A549 (cell line): ENCODE results near the gene RARB. TPM values are rescaled to one million over a fixed set of nuclear protein-coding genes. Genes with fewer than 3 reads are reported as not detected.

Experiments
- ATAC-seq, 2 experiments: fragments of 200-7000 bp in 1 of 2; fragments of >200 bp in 1 of 2; cut with Nextera tagmentation in 1 of 2; cut with Tn5 transposase in 1 of 2; 3 replicates each; pipeline versions ENCODE4 v1.8.0 to v1.9.1; 2018 to 2020; ENCODE audit warnings: mild to moderate bottlenecking in 1 of 2, moderate library complexity in 1 of 2
- CTCF ChIA-PET: fragments of 300-600 bp; sonication (Branson Sonifier 250); formaldehyde crosslinking; extraction: SDS; loops from one replicate; lab custom pipeline; 2021; ENCODE audit warnings: antibody characterized with exemption, inconsistent platforms; lab: Yijun Ruan, JAX
- POLR2A ChIA-PET: fragments of 350-600 bp; formaldehyde crosslinking; extraction: SDS; loops from one replicate; lab custom pipeline; 2021; ENCODE audit warnings: antibody characterized with exemption, inconsistent platforms; lab: Yijun Ruan, JAX
- DNase-seq, 2 experiments: peaks; one replicate each; pipeline versions ENCODE4 v3.0.0 to v3.0.0-alpha.2; 2011 to 2016; ENCODE audit warnings: low read depth in 1 of 2, low spot score in 1 of 2
- FAIRE-seq: peaks from 2 replicates; lab custom pipeline; 2011; peaks lifted over from hg19 to GRCh38; lab: Jason Lieb, UNC
- H3K27ac ChIP-seq, 2 experiments: fragments of >200 bp; sonication (Bioruptor Twin); formaldehyde crosslinking; 3 replicates each; pipeline ENCODE4 v1.5.1; 2016 to 2017
- H3K4me1 ChIP-seq: fragments of >200 bp; sonication (Bioruptor Twin); formaldehyde crosslinking; 3 replicates; pipeline ENCODE4 v1.6.1; 2016
- H3K4me2 ChIP-seq: fragments of >200 bp; sonication (Bioruptor Twin); formaldehyde crosslinking; 3 replicates; pipeline ENCODE4 v1.6.1; 2016
- H3K4me3 ChIP-seq: fragments of >200 bp; sonication (Bioruptor Twin); formaldehyde crosslinking; 3 replicates; pipeline ENCODE4 v1.5.1; 2016
- H3K9me3 ChIP-seq: fragments of >200 bp; sonication (Bioruptor Twin); formaldehyde crosslinking; 3 replicates; pipeline ENCODE4 v1.6.1; 2016
- CBX2 ChIP-seq: fragments of 200-600 bp; sonication (generic); IDR thresholded peaks from 2 replicates; pipeline ENCODE4 v1.6.1; 2016; ENCODE audit warnings: low read depth, mild to moderate bottlenecking, borderline replicate concordance
- CEBPB ChIP-seq, 2 experiments: fragments of >200 bp in 1 of 2; sonication (Bioruptor Twin) in 1 of 2; formaldehyde crosslinking in 1 of 2; IDR thresholded peaks; 2 replicates each; pipeline ENCODE4 v1.6.1; 2012 to 2016
- CHD2 ChIP-seq: fragments of 150-350 bp; IDR thresholded peaks from 2 replicates; pipeline ENCODE4 v1.6.1; 2014; ENCODE audit warnings: low read length; ENCODE audit not compliant: partially characterized antibody
- EHF ChIP-seq: fragments of 250-450 bp; sonication (Bioruptor Pico); IDR thresholded peaks from 2 replicates; pipeline ENCODE4 v1.5.0; 2020; ENCODE audit warnings: mild to moderate bottlenecking
- EHMT2 ChIP-seq: fragments of 200-600 bp; sonication (generic); IDR thresholded peaks from 2 replicates; pipeline ENCODE4 v1.6.1; 2016; ENCODE audit warnings: antibody characterized with exemption, low read depth, mild to moderate bottlenecking, moderate library complexity
- ESRRA ChIP-seq: fragments of 150-350 bp; IDR thresholded peaks from 2 replicates; pipeline ENCODE4 v1.6.1; 2014; ENCODE audit warnings: mild to moderate bottlenecking, low read length, borderline replicate concordance
- FOSL2 ChIP-seq, 2 experiments: fragments of 450-650 bp in 1 of 2; fragments of >200 bp in 1 of 2; sonication (Bioruptor Twin) in 1 of 2; formaldehyde crosslinking; IDR thresholded peaks; 2 replicates each; pipeline versions ENCODE4 v1.5.0 to v1.6.1; 2016 to 2020; ENCODE audit warnings: mild to moderate bottlenecking in 1 of 2, moderate library complexity in 1 of 2
- FOXS1 ChIP-seq: fragments of 250-450 bp; sonication (Bioruptor Pico); IDR thresholded peaks from 2 replicates; pipeline ENCODE4 v1.5.0; 2020; ENCODE audit warnings: mild to moderate bottlenecking, moderate library complexity
- HEYL ChIP-seq: fragments of 250-450 bp; sonication (Bioruptor Pico); IDR thresholded peaks from 2 replicates; pipeline ENCODE4 v1.8.0; 2021; ENCODE audit warnings: mild to moderate bottlenecking, moderate library complexity
- HOXA7 ChIP-seq: fragments of 250-450 bp; sonication (Bioruptor Pico); IDR thresholded peaks from 2 replicates; pipeline ENCODE4 v1.5.0; 2020; ENCODE audit warnings: mild to moderate bottlenecking, moderate library complexity
- HOXB5 ChIP-seq: fragments of 250-450 bp; sonication (Bioruptor Pico); IDR thresholded peaks from 2 replicates; pipeline ENCODE4 v1.5.0; 2020; ENCODE audit warnings: mild to moderate bottlenecking, moderate library complexity
- JUNB ChIP-seq: fragments of >200 bp; sonication (Bioruptor Twin); formaldehyde crosslinking; IDR thresholded peaks from 2 replicates; pipeline ENCODE4 v1.6.1; 2016
- KDM1A ChIP-seq: fragments of 200-600 bp; sonication (generic); IDR thresholded peaks from 2 replicates; pipeline ENCODE4 v1.6.1; 2016; ENCODE audit warnings: low read depth, mild to moderate bottlenecking
- KDM5A ChIP-seq: fragments of 200-600 bp; sonication (generic); IDR thresholded peaks from 2 replicates; pipeline ENCODE4 v1.6.1; 2016; ENCODE audit warnings: antibody characterized with exemption, mild to moderate bottlenecking
- MAZ ChIP-seq: fragments of 150-350 bp; IDR thresholded peaks from 2 replicates; pipeline ENCODE4 v1.6.1; 2014; ENCODE audit warnings: antibody characterized with exemption, low read depth, low read length, borderline replicate concordance
- MYC ChIP-seq: IDR thresholded peaks from 2 replicates; pipeline ENCODE4 v1.6.1; 2012; ENCODE audit warnings: mild to moderate bottlenecking, inconsistent platforms, low read length, improper control_type of control experiment, borderline replicate concordance
- NFE2L2 ChIP-seq: fragments of 150-350 bp; conservative IDR thresholded peaks from 2 replicates; pipeline ENCODE4 v1.6.1; 2014; ENCODE audit warnings: low read length
- NPAS2 ChIP-seq: fragments of 250-450 bp; sonication (Bioruptor Pico); IDR thresholded peaks from 2 replicates; pipeline ENCODE4 v1.8.0; 2022; ENCODE audit warnings: mild to moderate bottlenecking, moderate library complexity, borderline replicate concordance
- RCOR1 ChIP-seq: fragments of 150-350 bp; IDR thresholded peaks from 2 replicates; pipeline ENCODE4 v1.6.1; 2014; ENCODE audit warnings: antibody characterized with exemption, low read length, low read depth
- RFX5 ChIP-seq: fragments of 450-650 bp; IDR thresholded peaks from 2 replicates; pipeline ENCODE4 v1.7.1; 2014; ENCODE audit warnings: antibody characterized with exemption, mild to moderate bottlenecking, moderate library complexity
- RNF2 ChIP-seq: fragments of 200-600 bp; sonication (generic); IDR thresholded peaks from 2 replicates; pipeline ENCODE4 v1.6.1; 2016; ENCODE audit warnings: low read depth, mild to moderate bottlenecking, antibody characterized with exemption, moderate library complexity, borderline replicate concordance
- SMC3 ChIP-seq: fragments of >200 bp; sonication (Bioruptor Twin); formaldehyde crosslinking; IDR thresholded peaks from 3 replicates; pipeline ENCODE4 v1.6.1; 2018; ENCODE audit warnings: inconsistent platforms
- TFCP2L1 ChIP-seq: fragments of 250-450 bp; sonication (Bioruptor Pico); IDR thresholded peaks from 2 replicates; pipeline ENCODE4 v1.5.0; 2021; ENCODE audit warnings: mild to moderate bottlenecking
- TP53 ChIP-seq: fragments of 250-450 bp; sonication (Bioruptor Pico); IDR thresholded peaks from 2 replicates; pipeline ENCODE4 v1.5.0; 2021; ENCODE audit warnings: mild to moderate bottlenecking, moderate library complexity
- ZC3H11A ChIP-seq: fragments of 450-650 bp; IDR thresholded peaks from 2 replicates; pipeline ENCODE4 v1.6.1; 2014; ENCODE audit warnings: antibody characterized with exemption, mild to moderate bottlenecking
- ZFP36 ChIP-seq: fragments of 450-650 bp; IDR thresholded peaks from 2 replicates; pipeline ENCODE4 v1.6.1; 2014; ENCODE audit warnings: borderline replicate concordance; ENCODE audit not compliant: partially characterized antibody
- ZNF302 ChIP-seq: fragments of 250-450 bp; sonication (Bioruptor Pico); IDR thresholded peaks from 2 replicates; pipeline ENCODE4 v1.9.0; 2021; ENCODE audit warnings: inconsistent platforms, mild to moderate bottlenecking, moderate library complexity
- WGBS: methylation state at CpG from one replicate; pipeline ENCODE4 v1.1.6; 2017; ENCODE audit errors: missing lambda C conversion rate; 5-methylcytosine and 5-hydroxymethylcytosine counted together
- polyA plus RNA-seq, 4 experiments: library from polyadenylated mRNA; depleted of rRNA in 3 of 4; stranded (reverse); fragments of >200 nt; fragmentation: RNase III in 1 of 4; extraction: RNeasy Plus Mini Kit Qiagen cat#74134 plus additional on column Dnase treatment in 1 of 4; gene quantifications; 2 replicates in 3 of 4; 3 replicates in 1 of 4; pipeline ENCODE4 v1.2.3, GENCODE V29; 2011 to 2017
- TF ChIP-seq, protein P1 (sequence below): fragments of 250-450 bp; sonication (Bioruptor Pico); IDR thresholded peaks from 2 replicates; pipeline ENCODE4 v1.5.0; 2020; ENCODE audit warnings: low read depth, mild to moderate bottlenecking, moderate library complexity
- TF ChIP-seq, protein P2 (sequence below): fragments of >200 bp; sonication (Bioruptor Twin); formaldehyde crosslinking; IDR thresholded peaks from 3 replicates; pipeline ENCODE4 v1.6.1; 2016
- TF ChIP-seq, protein P3 (sequence below): fragments of 150-350 bp; IDR thresholded peaks from 2 replicates; pipeline ENCODE4 v1.6.1; 2014; ENCODE audit warnings: low read depth, mild to moderate bottlenecking, low read length
- TF ChIP-seq, protein P4 (sequence below): IDR thresholded peaks from 2 replicates; pipeline ENCODE4 v1.6.1; 2012
- TF ChIP-seq, protein P5 (sequence below): IDR thresholded peaks from 2 replicates; pipeline ENCODE4 v1.6.1; 2012
- TF ChIP-seq, protein P6 (sequence below): fragments of 450-650 bp; IDR thresholded peaks from 2 replicates; pipeline ENCODE4 v1.6.1; 2014; ENCODE audit warnings: antibody characterized with exemption

Gene RARB
- polyA plus RNA-seq, 2 of the 4 experiments (the other 2 are of a cell fraction) = 24.5 to 30.8 TPM

DNA sequence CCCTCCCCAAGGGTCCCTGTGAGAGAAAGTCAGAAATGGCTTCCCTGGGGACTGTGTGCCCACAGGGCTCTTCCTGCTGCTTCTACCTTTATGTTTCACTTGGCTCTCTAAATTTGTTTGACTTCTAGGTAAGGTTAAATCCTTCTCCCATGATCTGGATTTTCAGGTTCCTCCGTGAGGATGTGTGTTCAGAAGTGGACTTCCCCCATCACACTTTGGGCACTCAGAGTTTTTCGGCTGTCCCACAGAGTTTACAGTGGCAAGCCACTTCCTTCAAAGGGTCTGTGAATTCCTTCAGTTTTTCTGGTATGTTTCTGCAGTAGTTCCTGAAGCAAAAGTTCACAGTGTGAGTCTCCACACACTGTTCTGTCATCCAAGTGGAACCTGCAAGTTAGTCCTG is 30.9 kb upstream of the RARB start (continued):
- TF ChIP-seq FOSL2 (IDR thresholded peaks at IDR 0.05) = no peak
- TF ChIP-seq FOSL2 (CRISPR knock-in tag; IDR thresholded peaks at IDR 0.05) = no peak
- no peak for TF ChIP-seq JUNB
- TF ChIP-seq ZFP36 = no peak
- TF ChIP-seq MYC = no peak
- no peak for TF ChIP-seq CEBPB (IDR thresholded peaks at IDR 0.05)
- TF ChIP-seq NPAS2 (CRISPR knock-in tag) = no peak
- TF ChIP-seq CHD2 = no peak
- TF ChIP-seq FOXS1 (CRISPR knock-in tag) = no peak

DNA sequence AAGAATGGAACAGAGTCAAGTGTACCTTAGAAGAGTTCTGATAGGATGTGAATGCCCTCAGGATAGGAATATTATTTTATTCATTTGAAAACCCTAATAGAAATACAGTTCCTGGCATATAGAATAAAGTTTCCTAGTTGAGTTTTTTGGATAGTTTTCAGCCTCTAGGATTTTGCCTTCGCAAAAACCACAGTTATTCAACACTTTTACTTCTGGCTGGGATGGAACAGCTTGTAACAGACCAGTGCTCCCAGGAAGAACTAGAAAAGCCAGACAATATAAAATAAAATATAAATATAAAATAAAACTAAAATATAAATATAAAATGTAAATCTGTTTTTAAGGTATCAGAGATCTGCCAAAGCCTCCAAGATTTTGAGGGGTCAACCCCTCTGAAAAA is 27.5 kb upstream of the RARB start:
- H3K4me1 ChIP-seq = no peaks in the 10 kb centered on the region
- POLR2A ChIA-PET = no interaction called here
- no peak for DNase-seq
- FAIRE-seq = no peak
- H3K4me3 ChIP-seq = no peak overlapping the region
- 63% methylated on average over 1 of the region's 1 CpG for WGBS
- H3K27ac ChIP-seq = no peak overlapping the region
- no peaks in the 10 kb centered on the region for H3K9me3 ChIP-seq
- CTCF ChIA-PET = no interaction called here
- no peak overlapping the region for H3K4me2 ChIP-seq
- no peak for ATAC-seq
- TF ChIP-seq HEYL (CRISPR knock-in tag) (no peak), HOXA7 (no peak), RNF2 (no peak), ESRRA (no peak), TFCP2L1 (no peak), MAZ (no peak), EHMT2 (no peak), HOXB5 (CRISPR knock-in tag) (no peak), SMC3 (no peak), EHF (CRISPR knock-in tag) (no peak)
- TF ChIP-seq, protein P1, sequence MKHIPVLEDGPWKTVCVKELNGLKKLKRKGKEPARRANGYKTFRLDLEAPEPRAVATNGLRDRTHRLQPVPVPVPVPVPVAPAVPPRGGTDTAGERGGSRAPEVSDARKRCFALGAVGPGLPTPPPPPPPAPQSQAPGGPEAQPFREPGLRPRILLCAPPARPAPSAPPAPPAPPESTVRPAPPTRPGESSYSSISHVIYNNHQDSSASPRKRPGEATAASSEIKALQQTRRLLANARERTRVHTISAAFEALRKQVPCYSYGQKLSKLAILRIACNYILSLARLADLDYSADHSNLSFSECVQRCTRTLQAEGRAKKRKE (CRISPR knock-in tag) = no peak
- TF ChIP-seq, protein P2, sequence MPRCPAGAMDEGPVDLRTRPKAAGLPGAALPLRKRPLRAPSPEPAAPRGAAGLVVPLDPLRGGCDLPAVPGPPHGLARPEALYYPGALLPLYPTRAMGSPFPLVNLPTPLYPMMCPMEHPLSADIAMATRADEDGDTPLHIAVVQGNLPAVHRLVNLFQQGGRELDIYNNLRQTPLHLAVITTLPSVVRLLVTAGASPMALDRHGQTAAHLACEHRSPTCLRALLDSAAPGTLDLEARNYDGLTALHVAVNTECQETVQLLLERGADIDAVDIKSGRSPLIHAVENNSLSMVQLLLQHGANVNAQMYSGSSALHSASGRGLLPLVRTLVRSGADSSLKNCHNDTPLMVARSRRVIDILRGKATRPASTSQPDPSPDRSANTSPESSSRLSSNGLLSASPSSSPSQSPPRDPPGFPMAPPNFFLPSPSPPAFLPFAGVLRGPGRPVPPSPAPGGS = no peak

DNA sequence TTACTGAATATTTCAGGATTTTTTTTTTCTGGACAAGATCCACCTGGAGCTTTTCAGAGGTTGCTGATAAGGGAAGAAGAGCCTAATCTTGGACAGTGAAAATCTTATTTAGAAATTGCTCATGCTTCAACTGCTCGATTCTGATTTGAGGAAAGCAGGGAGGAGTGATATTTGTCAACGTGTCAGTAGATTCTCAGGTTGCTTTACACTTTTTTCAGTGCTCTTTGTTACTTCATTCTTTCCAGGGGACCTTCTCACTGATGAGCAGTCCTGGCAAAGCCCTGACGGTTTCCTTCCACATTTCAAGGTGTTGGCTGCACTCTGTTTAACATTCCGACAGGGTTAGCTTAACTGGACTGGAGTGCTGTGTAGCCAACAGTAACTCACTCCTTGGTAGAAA is 24.1 kb upstream of the RARB start:
- no peak overlapping the region for H3K4me2 ChIP-seq
- H3K9me3 ChIP-seq = no peaks in the 10 kb centered on the region
- H3K27ac ChIP-seq = no peak overlapping the region
- TF ChIP-seq HOXA7 = no peak
- TF ChIP-seq, protein P3, sequence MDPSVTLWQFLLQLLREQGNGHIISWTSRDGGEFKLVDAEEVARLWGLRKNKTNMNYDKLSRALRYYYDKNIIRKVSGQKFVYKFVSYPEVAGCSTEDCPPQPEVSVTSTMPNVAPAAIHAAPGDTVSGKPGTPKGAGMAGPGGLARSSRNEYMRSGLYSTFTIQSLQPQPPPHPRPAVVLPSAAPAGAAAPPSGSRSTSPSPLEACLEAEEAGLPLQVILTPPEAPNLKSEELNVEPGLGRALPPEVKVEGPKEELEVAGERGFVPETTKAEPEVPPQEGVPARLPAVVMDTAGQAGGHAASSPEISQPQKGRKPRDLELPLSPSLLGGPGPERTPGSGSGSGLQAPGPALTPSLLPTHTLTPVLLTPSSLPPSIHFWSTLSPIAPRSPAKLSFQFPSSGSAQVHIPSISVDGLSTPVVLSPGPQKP = no peak
- no peak for TF ChIP-seq CBX2
- TF ChIP-seq, protein P4, sequence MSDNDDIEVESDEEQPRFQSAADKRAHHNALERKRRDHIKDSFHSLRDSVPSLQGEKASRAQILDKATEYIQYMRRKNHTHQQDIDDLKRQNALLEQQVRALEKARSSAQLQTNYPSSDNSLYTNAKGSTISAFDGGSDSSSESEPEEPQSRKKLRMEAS = no peak
- no peak for TF ChIP-seq KDM5A
- TF ChIP-seq TP53 (CRISPR knock-in tag) = no peak
- TF ChIP-seq KDM1A = no peak
- no peak for TF ChIP-seq RCOR1
- TF ChIP-seq TFCP2L1 = no peak
- TF ChIP-seq MAZ = no peak
- TF ChIP-seq RFX5 = no peak
- TF ChIP-seq, protein P5, sequence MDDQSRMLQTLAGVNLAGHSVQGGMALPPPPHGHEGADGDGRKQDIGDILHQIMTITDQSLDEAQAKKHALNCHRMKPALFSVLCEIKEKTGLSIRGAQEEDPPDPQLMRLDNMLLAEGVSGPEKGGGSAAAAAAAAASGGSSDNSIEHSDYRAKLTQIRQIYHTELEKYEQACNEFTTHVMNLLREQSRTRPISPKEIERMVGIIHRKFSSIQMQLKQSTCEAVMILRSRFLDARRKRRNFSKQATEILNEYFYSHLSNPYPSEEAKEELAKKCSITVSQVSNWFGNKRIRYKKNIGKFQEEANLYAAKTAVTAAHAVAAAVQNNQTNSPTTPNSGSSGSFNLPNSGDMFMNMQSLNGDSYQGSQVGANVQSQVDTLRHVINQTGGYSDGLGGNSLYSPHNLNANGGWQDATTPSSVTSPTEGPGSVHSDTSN = no peak
- TF ChIP-seq NFE2L2 = no peak
- no peak for TF ChIP-seq ZC3H11A
- no peak for TF ChIP-seq HEYL (CRISPR knock-in tag)
- TF ChIP-seq ZNF302 = no peak
- TF ChIP-seq, protein P6, sequence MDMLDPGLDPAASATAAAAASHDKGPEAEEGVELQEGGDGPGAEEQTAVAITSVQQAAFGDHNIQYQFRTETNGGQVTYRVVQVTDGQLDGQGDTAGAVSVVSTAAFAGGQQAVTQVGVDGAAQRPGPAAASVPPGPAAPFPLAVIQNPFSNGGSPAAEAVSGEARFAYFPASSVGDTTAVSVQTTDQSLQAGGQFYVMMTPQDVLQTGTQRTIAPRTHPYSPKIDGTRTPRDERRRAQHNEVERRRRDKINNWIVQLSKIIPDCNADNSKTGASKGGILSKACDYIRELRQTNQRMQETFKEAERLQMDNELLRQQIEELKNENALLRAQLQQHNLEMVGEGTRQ = no peak
- DNase-seq (no peak), FAIRE-seq (no peak), ATAC-seq (no peak)
- CTCF ChIA-PET = no interaction called here
- WGBS = 79% methylated on average over 4 of the region's 4 CpGs
- POLR2A ChIA-PET = interaction anchor here (1.3 kb wide), 1 partner anchor 24 kb away, joined by 3 read pairs; the partner anchor contains the start of gene RARB
- no peaks in the 10 kb centered on the region for H3K4me1 ChIP-seq
- H3K4me3 ChIP-seq = no peak overlapping the region
